HepG2 (cell line): ENCODE results near the gene LSM3. TPM values are rescaled to one million over a fixed set of nuclear protein-coding genes. Genes with fewer than 3 reads are reported as not detected.

ENCODE experiments used
- ATAC-seq: fragments of 200-7000 bp; cut with Tn5 transposase; 3 replicates; pipeline ENCODE4 v1.9.1; 2020; ENCODE audit warnings: mild to moderate bottlenecking, moderate library complexity
- BruUV-seq: library from RNA; stranded (reverse); fragments of 400-500 nt; replicated peaks from 2 replicates; lab custom pipeline; 2021; lab: Mats Ljungman, UMichigan
- CTCF ChIA-PET: fragments of 300-600 bp; formaldehyde crosslinking; extraction: SDS; loops from one replicate; lab custom pipeline; 2021; ENCODE audit warnings: low total read pairs, inconsistent platforms, low intra/inter-chr PET ratio; lab: Yijun Ruan, JAX
- POLR2A ChIA-PET: fragments of 350-600 bp; sonication (Branson Sonifier 250); formaldehyde crosslinking; loops from one replicate; lab custom pipeline; 2020; ENCODE audit warnings: antibody characterized with exemption, inconsistent platforms; lab: Yijun Ruan, JAX
- DNase-seq: peaks from one replicate; pipeline ENCODE4 v3.0.0-alpha.2; 2015; ENCODE audit warnings: low spot score
- FAIRE-seq: peaks from 3 replicates; lab custom pipeline; 2011; peaks lifted over from hg19 to GRCh38; lab: Jason Lieb, UNC
- H2AFZ ChIP-seq: one replicate; pipeline ENCODE4 v1.6.1; 2011; ENCODE audit warnings: low read length, inconsistent platforms
- H3K27ac ChIP-seq: fragments of 300-600 bp; 3 replicates; pipeline ENCODE4 v1.8.0; 2011; ENCODE audit warnings: mixed run types, mild to moderate bottlenecking, mixed read lengths, low read length, inconsistent platforms; ENCODE audit not compliant: insufficient read depth; ENCODE audit errors: extremely low read length
- H3K27me3 ChIP-seq, 2 experiments: fragments of 200-600 bp in 1 of 2; 2 replicates in 1 of 2; 3 replicates in 1 of 2; pipeline versions ENCODE4 v1.6.0 to v1.8.0; 2011; ENCODE audit warnings: low read length in 2 of 2, mild to moderate bottlenecking in 2 of 2, moderate library complexity in 2 of 2, inconsistent platforms in 1 of 2; ENCODE audit not compliant: insufficient read depth in 2 of 2, control insufficient read depth in 1 of 2
- H3K36me3 ChIP-seq, 2 experiments: fragments of 200-600 bp in 1 of 2; replicated peaks in 1 of 2; 2 replicates in 1 of 2; 3 replicates in 1 of 2; pipeline versions ENCODE4 v1.5.1 to v1.8.0; 2011; ENCODE audit warnings: low read length in 2 of 2, inconsistent platforms in 1 of 2; ENCODE audit not compliant: insufficient read depth in 2 of 2, control insufficient read depth in 1 of 2
- H3K4me1 ChIP-seq: 2 replicates; pipeline ENCODE4 v1.5.1; 2012; ENCODE audit warnings: low read length, inconsistent platforms; ENCODE audit not compliant: insufficient read depth
- H3K4me2 ChIP-seq: 2 replicates; pipeline ENCODE4 v1.6.0; 2011; ENCODE audit warnings: low read depth, low read length, inconsistent platforms
- H3K4me3 ChIP-seq, 3 experiments: fragments of 200-600 bp in 1 of 3; sonication (generic), shearing (Covaris generic) in 1 of 3; replicated peaks in 1 of 3; 2 replicates each; pipeline ENCODE4 v1.5.1; 2011 to 2016; ENCODE audit warnings: low read length in 3 of 3, inconsistent platforms in 2 of 3, low read depth in 2 of 3, mild to moderate bottlenecking in 2 of 3, control low read depth in 1 of 3, mixed read lengths in 1 of 3; ENCODE audit not compliant: insufficient read depth in 1 of 3
- H3K79me2 ChIP-seq: one replicate; pipeline ENCODE4 v1.6.1; 2011; ENCODE audit warnings: low read length, inconsistent platforms; ENCODE audit not compliant: insufficient read depth
- H3K9ac ChIP-seq: 2 replicates; pipeline ENCODE4 v1.6.0; 2011; ENCODE audit warnings: mild to moderate bottlenecking, low read depth, low read length, inconsistent platforms; ENCODE audit not compliant: insufficient read depth
- H3K9me3 ChIP-seq: 2 replicates; pipeline ENCODE4 v1.5.1; 2012; ENCODE audit warnings: mild to moderate bottlenecking, low read length
- H4K20me1 ChIP-seq: 2 replicates; pipeline ENCODE4 v1.6.0; 2011; ENCODE audit warnings: inconsistent platforms, mild to moderate bottlenecking, low read length, moderate library complexity; ENCODE audit not compliant: insufficient read depth
- CBX2 ChIP-seq, 2 experiments: fragments of 200-600 bp in 1 of 2; sonication (generic); formaldehyde crosslinking in 1 of 2; IDR thresholded peaks; 2 replicates each; pipeline versions ENCODE4 v1.7.0 to v1.8.1; 2018 to 2022; ENCODE audit warnings: low read depth in 2 of 2, low read length in 1 of 2, mild to moderate bottlenecking in 1 of 2, missing genetic modification reagents in 1 of 2
- HNRNPUL1 ChIP-seq: fragments of 200-400 bp; formaldehyde crosslinking; IDR thresholded peaks from 2 replicates; pipeline ENCODE4 v1.6.1; 2017; ENCODE audit warnings: low read depth, mild to moderate bottlenecking, low read length, moderate library complexity
- NFE2L1 ChIP-seq: sonication (generic); formaldehyde crosslinking; IDR thresholded peaks from 2 replicates; pipeline ENCODE4 v1.4.0; 2020; ENCODE audit warnings: missing genetic modification reagents, mild to moderate bottlenecking, borderline replicate concordance
- NFKBIZ ChIP-seq: IDR thresholded peaks from 2 replicates; pipeline ENCODE4 v1.6.1; 2018; ENCODE audit warnings: missing genetic modification reagents, missing compliant biosample characterization
- SP1 ChIP-seq, 2 experiments: fragments of 450-650 bp in 1 of 2; sonication (generic) in 1 of 2; formaldehyde crosslinking in 1 of 2; IDR thresholded peaks; 2 replicates each; pipeline versions ENCODE4 v1.4.0 to v1.6.1; 2016 to 2020; ENCODE audit warnings: missing genetic modification reagents in 1 of 2
- ZNF460 ChIP-seq: sonication (generic); formaldehyde crosslinking; IDR thresholded peaks from 2 replicates; pipeline ENCODE4 v1.5.1; 2020; ENCODE audit warnings: missing genetic modification reagents, mild to moderate bottlenecking, borderline replicate concordance
- ZNF510 ChIP-seq: sonication (generic); formaldehyde crosslinking; IDR thresholded peaks from 2 replicates; pipeline ENCODE4 v1.4.0; 2020; ENCODE audit warnings: low read depth, mild to moderate bottlenecking, missing genetic modification reagents
- ZNF737 ChIP-seq: sonication (generic); formaldehyde crosslinking; IDR thresholded peaks from 2 replicates; pipeline ENCODE4 v1.5.0; 2020; ENCODE audit warnings: missing genetic modification reagents, mild to moderate bottlenecking, borderline replicate concordance
- WGBS: methylation state at CpG from one replicate; pipeline ENCODE4 v1.1.6; 2017; ENCODE audit warnings: low lambda C conversion rate; 5-methylcytosine and 5-hydroxymethylcytosine counted together
- in situ Hi-C: cut with HindIII; loops from 2 replicates; pipeline ENCODE4 v1.10.0; 2017; ENCODE audit warnings: low pct_unique_long_range_greater_than_20kb; ENCODE audit not compliant: extremely low pct_ligation_motif_present
- intact Hi-C: fragments of 100-400 bp; cut with micrococcal nuclease; formaldehyde crosslinking; loops from one replicate; pipeline ENCODE4 v1.10.0; 2022; ENCODE audit not compliant: unreplicated experiment
- polyA plus RNA-seq, 8 experiments: library from polyadenylated mRNA; depleted of rRNA in 3 of 8; stranded (reverse) in 7 of 8; unstranded in 1 of 8; fragments of >200 nt; fragmentation: Illumina TruSeq in 4 of 8; extraction: Trizol in 4 of 8; gene quantifications; 2 replicates each; pipeline versions ENCODE4 v1.2.1 to v1.2.3, GENCODE V29; 2011 to 2016; ENCODE audit warnings: low read depth in 4 of 8, missing spikeins in 1 of 8, mixed read lengths in 1 of 8; ENCODE audit not compliant: insufficient read depth in 1 of 8
- total RNA-seq, 5 experiments: library from RNA; depleted of rRNA; stranded (reverse); fragments of >200 nt; fragmentation: Illumina TruSeq; extraction: Trizol; gene quantifications; 2 replicates each; pipeline ENCODE4 v1.2.3, GENCODE V29; 2016; ENCODE audit warnings: low read depth in 1 of 5
- TF ChIP-seq, protein P1 (sequence below): sonication (generic); formaldehyde crosslinking; IDR thresholded peaks from 2 replicates; pipeline ENCODE4 v1.5.1; 2020; ENCODE audit warnings: missing genetic modification reagents, mild to moderate bottlenecking, borderline replicate concordance
- TF ChIP-seq, protein P2 (sequence below): IDR thresholded peaks from 2 replicates; pipeline ENCODE4 v1.4.0; 2020; ENCODE audit warnings: mild to moderate bottlenecking, missing genetic modification reagents
- TF ChIP-seq, protein P3 (sequence below): sonication (generic); formaldehyde crosslinking; IDR thresholded peaks from 2 replicates; pipeline ENCODE4 v1.9.0; 2021; ENCODE audit warnings: missing genetic modification reagents, mild to moderate bottlenecking, borderline replicate concordance

The LSM3 gene
- total and polyA plus RNA-seq, 2 of the 13 experiments (the other 11 are each of a cell fraction or from before 2014, with no cell fraction given), result 5.1 to 19.4 TPM

DNA sequence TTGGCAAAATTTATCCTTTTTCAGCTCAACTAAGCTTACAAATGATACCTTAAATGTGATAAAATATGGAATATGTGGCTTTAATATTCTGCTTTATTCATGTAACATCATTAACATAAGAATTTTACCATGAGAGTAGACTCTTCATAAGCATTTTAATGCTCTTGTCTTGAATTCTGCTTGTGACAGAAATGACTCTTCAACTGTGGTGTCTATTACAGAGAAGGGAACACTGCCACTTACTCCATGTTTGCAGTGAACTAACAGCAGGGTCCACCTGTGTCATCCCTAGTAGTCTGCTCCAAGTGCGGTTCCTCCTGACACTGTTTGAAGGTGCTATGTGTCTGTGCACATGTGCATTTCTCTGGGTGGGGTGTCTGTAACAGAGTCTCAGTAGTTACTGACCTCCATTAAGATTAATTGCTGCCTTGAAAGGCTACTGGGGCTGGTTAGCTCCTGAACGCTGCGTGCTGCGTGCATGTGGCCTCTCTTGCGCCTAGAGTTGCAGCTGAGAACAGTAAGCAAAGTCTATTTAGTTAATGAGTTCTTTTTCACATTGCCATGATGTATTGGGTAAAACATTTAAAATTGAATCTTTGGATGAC, 8.3 kb downstream of the LSM3 start:
- CTCF ChIA-PET, result no interaction called here

GRCh38 chr3:14188041-14188754, 9.6 kb downstream of the LSM3 start:
- peaks cover 34% of the 10 kb centered on the region for H3K79me2 ChIP-seq
- in situ Hi-C loops, result no loop called here
- no peaks in the 10 kb centered on the region for H3K27me3 ChIP-seq
- intact Hi-C loops, result no loop called here
- H3K27ac ChIP-seq, result no peak overlapping the region
- ChIA-PET CTCF (no interaction called here), POLR2A (no interaction called here)
- H3K9ac ChIP-seq, result no peak overlapping the region
- H3K4me2 ChIP-seq, result no peak overlapping the region
- no peaks in the 10 kb centered on the region for H4K20me1 ChIP-seq
- no peak for FAIRE-seq
- H2AFZ ChIP-seq, result no peak overlapping the region
- no peak for ATAC-seq
- no peak overlapping the region for H3K4me3 ChIP-seq
- H3K36me3 ChIP-seq, result peaks cover 3 to 31% of the 10 kb centered on the region in 2 experiments
- no peaks in the 10 kb centered on the region for H3K9me3 ChIP-seq
- DNase-seq, result no peak
- 80% methylated on average over 4 of the region's 4 CpGs for WGBS
- BruUV-seq, result no TSS peak
- peaks cover 2% of the 10 kb centered on the region for H3K4me1 ChIP-seq
- TF ChIP-seq, protein P1, sequence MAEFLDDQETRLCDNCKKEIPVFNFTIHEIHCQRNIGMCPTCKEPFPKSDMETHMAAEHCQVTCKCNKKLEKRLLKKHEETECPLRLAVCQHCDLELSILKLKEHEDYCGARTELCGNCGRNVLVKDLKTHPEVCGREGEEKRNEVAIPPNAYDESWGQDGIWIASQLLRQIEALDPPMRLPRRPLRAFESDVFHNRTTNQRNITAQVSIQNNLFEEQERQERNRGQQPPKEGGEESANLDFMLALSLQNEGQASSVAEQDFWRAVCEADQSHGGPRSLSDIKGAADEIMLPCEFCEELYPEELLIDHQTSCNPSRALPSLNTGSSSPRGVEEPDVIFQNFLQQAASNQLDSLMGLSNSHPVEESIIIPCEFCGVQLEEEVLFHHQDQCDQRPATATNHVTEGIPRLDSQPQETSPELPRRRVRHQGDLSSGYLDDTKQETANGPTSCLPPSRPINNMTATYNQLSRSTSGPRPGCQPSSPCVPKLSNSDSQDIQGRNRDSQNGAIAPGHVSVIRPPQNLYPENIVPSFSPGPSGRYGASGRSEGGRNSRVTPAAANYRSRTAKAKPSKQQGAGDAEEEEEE, result no peak
- TF ChIP-seq, protein P2, sequence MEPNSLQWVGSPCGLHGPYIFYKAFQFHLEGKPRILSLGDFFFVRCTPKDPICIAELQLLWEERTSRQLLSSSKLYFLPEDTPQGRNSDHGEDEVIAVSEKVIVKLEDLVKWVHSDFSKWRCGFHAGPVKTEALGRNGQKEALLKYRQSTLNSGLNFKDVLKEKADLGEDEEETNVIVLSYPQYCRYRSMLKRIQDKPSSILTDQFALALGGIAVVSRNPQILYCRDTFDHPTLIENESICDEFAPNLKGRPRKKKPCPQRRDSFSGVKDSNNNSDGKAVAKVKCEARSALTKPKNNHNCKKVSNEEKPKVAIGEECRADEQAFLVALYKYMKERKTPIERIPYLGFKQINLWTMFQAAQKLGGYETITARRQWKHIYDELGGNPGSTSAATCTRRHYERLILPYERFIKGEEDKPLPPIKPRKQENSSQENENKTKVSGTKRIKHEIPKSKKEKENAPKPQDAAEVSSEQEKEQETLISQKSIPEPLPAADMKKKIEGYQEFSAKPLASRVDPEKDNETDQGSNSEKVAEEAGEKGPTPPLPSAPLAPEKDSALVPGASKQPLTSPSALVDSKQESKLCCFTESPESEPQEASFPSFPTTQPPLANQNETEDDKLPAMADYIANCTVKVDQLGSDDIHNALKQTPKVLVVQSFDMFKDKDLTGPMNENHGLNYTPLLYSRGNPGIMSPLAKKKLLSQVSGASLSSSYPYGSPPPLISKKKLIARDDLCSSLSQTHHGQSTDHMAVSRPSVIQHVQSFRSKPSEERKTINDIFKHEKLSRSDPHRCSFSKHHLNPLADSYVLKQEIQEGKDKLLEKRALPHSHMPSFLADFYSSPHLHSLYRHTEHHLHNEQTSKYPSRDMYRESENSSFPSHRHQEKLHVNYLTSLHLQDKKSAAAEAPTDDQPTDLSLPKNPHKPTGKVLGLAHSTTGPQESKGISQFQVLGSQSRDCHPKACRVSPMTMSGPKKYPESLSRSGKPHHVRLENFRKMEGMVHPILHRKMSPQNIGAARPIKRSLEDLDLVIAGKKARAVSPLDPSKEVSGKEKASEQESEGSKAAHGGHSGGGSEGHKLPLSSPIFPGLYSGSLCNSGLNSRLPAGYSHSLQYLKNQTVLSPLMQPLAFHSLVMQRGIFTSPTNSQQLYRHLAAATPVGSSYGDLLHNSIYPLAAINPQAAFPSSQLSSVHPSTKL, result no peak
- no peak for TF ChIP-seq CBX2 (IDR thresholded peaks at IDR 0.05; ENCODE audit: low read depth, low read length)
- no peak for TF ChIP-seq CBX2 (CRISPR knock-in tag; IDR thresholded peaks at IDR 0.05; ENCODE audit: low read depth)
- TF ChIP-seq, protein P3, sequence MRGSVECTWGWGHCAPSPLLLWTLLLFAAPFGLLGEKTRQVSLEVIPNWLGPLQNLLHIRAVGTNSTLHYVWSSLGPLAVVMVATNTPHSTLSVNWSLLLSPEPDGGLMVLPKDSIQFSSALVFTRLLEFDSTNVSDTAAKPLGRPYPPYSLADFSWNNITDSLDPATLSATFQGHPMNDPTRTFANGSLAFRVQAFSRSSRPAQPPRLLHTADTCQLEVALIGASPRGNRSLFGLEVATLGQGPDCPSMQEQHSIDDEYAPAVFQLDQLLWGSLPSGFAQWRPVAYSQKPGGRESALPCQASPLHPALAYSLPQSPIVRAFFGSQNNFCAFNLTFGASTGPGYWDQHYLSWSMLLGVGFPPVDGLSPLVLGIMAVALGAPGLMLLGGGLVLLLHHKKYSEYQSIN (CRISPR knock-in tag), result no peak
- no peak for TF ChIP-seq ZNF460 (CRISPR knock-in tag)

More for the DNA sequence above, 8.3 kb downstream of the LSM3 start:
- no peak for ATAC-seq
- FAIRE-seq, result no peak
- intact Hi-C loops (no loop called here), in situ Hi-C loops (no loop called here)
- no peaks in the 10 kb centered on the region for H4K20me1 ChIP-seq
- H3K4me1 ChIP-seq, result peaks cover 14% of the 10 kb centered on the region
- no peak overlapping the region for H2AFZ ChIP-seq
- BruUV-seq, result no TSS peak
- no peak overlapping the region for H3K4me3 ChIP-seq
- H3K9ac ChIP-seq, result no peak overlapping the region
- H3K4me2 ChIP-seq, result no peak overlapping the region
- no peak for DNase-seq
- H3K79me2 ChIP-seq, result peaks cover 37% of the 10 kb centered on the region
- TF ChIP-seq ZNF510 (CRISPR knock-in tag) (no peak), NFKBIZ (CRISPR knock-in tag) (no peak), HNRNPUL1 (no peak), NFE2L1 (CRISPR knock-in tag) (no peak), ZNF737 (no peak), SP1 (IDR thresholded peaks at IDR 0.05) (no peak), SP1 (CRISPR knock-in tag; IDR thresholded peaks at IDR 0.05) (no peak)
- 98% methylated on average over 4 of the region's 5 CpGs for WGBS
- H3K27ac ChIP-seq, result no peak overlapping the region
- no peaks in the 10 kb centered on the region for H3K27me3 ChIP-seq
- peaks cover 7 to 34% of the 10 kb centered on the region in 2 experiments for H3K36me3 ChIP-seq
- no peaks in the 10 kb centered on the region for H3K9me3 ChIP-seq
- POLR2A ChIA-PET, result no interaction called here
